Epithelial cell of proximal tubule (primary cell): Measurements from ENCODE around the gene FHOD3. TPM values are rescaled to one million over a fixed set of nuclear protein-coding genes. Genes with fewer than 3 reads are reported as not detected.
"Not testable (repeated sequence)": the region's sequence is repeated elsewhere in the genome, so short reads cannot be mapped to it uniquely, and the experiment has no call there.

Experiments used
- DNase-seq: peaks from one replicate; pipeline ENCODE4 v3.0.0-alpha.2; 2011; ENCODE audit warnings: low read depth
- H3K4me3 ChIP-seq: 2 replicates; pipeline ENCODE4 v1.5.1; 2011; ENCODE audit warnings: low read depth, mild to moderate bottlenecking, low read length
- CTCF ChIP-seq: conservative IDR thresholded peaks from 2 replicates; pipeline ENCODE4 v1.5.1; 2012; ENCODE audit warnings: low read depth, mild to moderate bottlenecking, low read length
- total RNA-seq: library from RNA; depleted of rRNA; stranded (reverse); fragments of >200 nt; gene quantifications from 2 replicates; pipeline ENCODE4 v1.2.3, GENCODE V29; 2015

Gene FHOD3
- total RNA-seq, 1 donor from 2014 or later, result 27.3 TPM

- no peak for DNase-seq
- H3K4me3 ChIP-seq, result no peak overlapping the region
- TF ChIP-seq CTCF, result no peak
Observed at GRCh38 chr18:36812678-36813077, 515.2 kb downstream of the FHOD3 start.

GRCh38 chr18:36813101-36813775 lies 515.7 kb downstream of the FHOD3 start:
- DNase-seq, result no peak
- TF ChIP-seq CTCF, result no peak
- H3K4me3 ChIP-seq, result no peak overlapping the region

- no peak for DNase-seq
- no peak for TF ChIP-seq CTCF
- no peak overlapping the region for H3K4me3 ChIP-seq
Observed at GRCh38 chr18:36813824-36814223, 516.3 kb downstream of the FHOD3 start.

GRCh38 chr18:36814994-36815393 lies 517.5 kb downstream of the FHOD3 start:
- no peak for DNase-seq
- no peak for TF ChIP-seq CTCF
- H3K4me3 ChIP-seq, result no peak overlapping the region

GRCh38 chr18:36816096-36816495 lies 518.6 kb downstream of the FHOD3 start:
- H3K4me3 ChIP-seq, DNase-seq: not testable (repeated sequence)

GRCh38 chr18:36817039-36817438 lies 519.5 kb downstream of the FHOD3 start:
- H3K4me3 ChIP-seq, result no peak overlapping the region
- no peak for DNase-seq
- no peak for TF ChIP-seq CTCF

GRCh38 chr18:36818652-36819051 lies 521.1 kb downstream of the FHOD3 start:
- no peak for TF ChIP-seq CTCF
- no peak for DNase-seq
- H3K4me3 ChIP-seq, result no peak overlapping the region
